H9 (cell line): ENCODE measurements around the gene SPEG. TPM values are rescaled to one million over a fixed set of nuclear protein-coding genes. Genes with fewer than 3 reads are reported as not detected.

Source experiments
- DNase-seq: peaks from one replicate; pipeline ENCODE4 v3.0.0-alpha.2; 2017
- H2AFZ ChIP-seq: one replicate; pipeline ENCODE4 v1.6.1; 2013; ENCODE audit warnings: mild to moderate bottlenecking, low read length, control low read depth, moderate library complexity
- H2AK5ac ChIP-seq: 2 replicates; pipeline ENCODE4 v1.6.1; 2013; ENCODE audit warnings: low read length, control low read depth, mixed read lengths; ENCODE audit not compliant: insufficient read length
- H2BK120ac ChIP-seq: one replicate; pipeline ENCODE4 v1.6.1; 2013; ENCODE audit warnings: low read depth, mild to moderate bottlenecking, low read length, control low read depth, inconsistent platforms; ENCODE audit not compliant: poor library complexity, severe bottlenecking
- H2BK12ac ChIP-seq: 2 replicates; pipeline ENCODE4 v1.6.1; 2013; ENCODE audit warnings: low read length, control low read depth, mixed read lengths, low read depth; ENCODE audit not compliant: insufficient read length
- H2BK15ac ChIP-seq: 2 replicates; pipeline ENCODE4 v1.6.1; 2013; ENCODE audit warnings: low read depth, low read length, control low read depth
- H2BK20ac ChIP-seq: one replicate; pipeline ENCODE4 v1.6.1; 2013; ENCODE audit warnings: low read depth, mild to moderate bottlenecking, low read length, control low read depth, inconsistent platforms; ENCODE audit not compliant: poor library complexity, severe bottlenecking
- H2BK5ac ChIP-seq: 2 replicates; pipeline ENCODE4 v1.6.1; 2013; ENCODE audit warnings: low read length, control low read depth, mixed read lengths; ENCODE audit not compliant: insufficient read length
- H3K14ac ChIP-seq: 2 replicates; pipeline ENCODE4 v1.6.1; 2013; ENCODE audit warnings: low read length, control low read depth; ENCODE audit not compliant: insufficient read depth
- H3K18ac ChIP-seq: 2 replicates; pipeline ENCODE4 v1.6.1; 2013; ENCODE audit warnings: low read depth, mild to moderate bottlenecking, mixed read lengths, low read length, control low read depth; ENCODE audit not compliant: insufficient read length
- H3K23ac ChIP-seq: 2 replicates; pipeline ENCODE4 v1.6.1; 2013; ENCODE audit warnings: low read length, control low read depth, mixed read lengths, low read depth; ENCODE audit not compliant: insufficient read length
- H3K23me2 ChIP-seq: 2 replicates; pipeline ENCODE4 v1.6.1; 2013; ENCODE audit warnings: low read depth, mild to moderate bottlenecking, mixed read lengths, low read length, control low read depth; ENCODE audit not compliant: insufficient read length, poor library complexity, severe bottlenecking
- H3K27ac ChIP-seq: 2 replicates; pipeline ENCODE4 v1.5.1; 2013; ENCODE audit warnings: low read length, control low read depth, mixed read lengths, low read depth; ENCODE audit not compliant: insufficient read length
- H3K27me3 ChIP-seq: 2 replicates; pipeline ENCODE4 v1.6.1; 2013; ENCODE audit warnings: low read length, control low read depth, inconsistent platforms; ENCODE audit not compliant: insufficient read depth
- H3K4ac ChIP-seq: 2 replicates; pipeline ENCODE4 v1.6.1; 2013; ENCODE audit warnings: low read depth, mild to moderate bottlenecking, control low read depth, inconsistent platforms, low read length, moderate library complexity
- H3K4me1 ChIP-seq: 2 replicates; pipeline ENCODE4 v1.6.1; 2013; ENCODE audit warnings: low read length, control low read depth, inconsistent platforms; ENCODE audit not compliant: insufficient read depth
- H3K4me2 ChIP-seq: 2 replicates; pipeline ENCODE4 v1.6.1; 2013; ENCODE audit warnings: low read length, control low read depth, mixed read lengths; ENCODE audit not compliant: insufficient read length, insufficient read depth
- H3K56ac ChIP-seq: 2 replicates; pipeline ENCODE4 v1.6.1; 2013; ENCODE audit warnings: low read depth, mild to moderate bottlenecking, mixed read lengths, low read length, control low read depth; ENCODE audit not compliant: insufficient read length
- H3K79me1 ChIP-seq: 2 replicates; pipeline ENCODE4 v1.6.1; 2013; ENCODE audit warnings: low read depth, mild to moderate bottlenecking, moderate library complexity, low read length, control low read depth, inconsistent platforms; ENCODE audit not compliant: insufficient read depth, poor library complexity, severe bottlenecking
- H3K79me2 ChIP-seq: 2 replicates; pipeline ENCODE4 v1.6.1; 2013; ENCODE audit warnings: low read length, control low read depth, inconsistent platforms; ENCODE audit not compliant: insufficient read depth
- H3K9ac ChIP-seq: 2 replicates; pipeline ENCODE4 v1.6.1; 2013; ENCODE audit warnings: low read length, control low read depth, mixed read lengths; ENCODE audit not compliant: insufficient read length; ENCODE audit errors: extremely low read depth
- H3K9me3 ChIP-seq: one replicate; pipeline ENCODE4 v1.6.1; 2013; ENCODE audit warnings: low read depth, low read length, inconsistent platforms; ENCODE audit not compliant: control insufficient read depth
- H3T11ph ChIP-seq: one replicate; pipeline ENCODE4 v1.6.1; 2013; ENCODE audit warnings: mild to moderate bottlenecking, low read length, control low read depth, inconsistent platforms
- H4K20me1 ChIP-seq: one replicate; pipeline ENCODE4 v1.6.1; 2013; ENCODE audit not compliant: control insufficient read depth, insufficient read length, insufficient read depth
- H4K5ac ChIP-seq: 2 replicates; pipeline ENCODE4 v1.6.1; 2013; ENCODE audit warnings: low read depth, mild to moderate bottlenecking, mixed read lengths, low read length, control low read depth; ENCODE audit not compliant: insufficient read length
- H4K8ac ChIP-seq: replicated peaks from 2 replicates; pipeline ENCODE4 v1.6.1; 2013; ENCODE audit warnings: low read length, control low read depth, mixed read lengths, low read depth; ENCODE audit not compliant: insufficient read length
- H4K91ac ChIP-seq: 2 replicates; pipeline ENCODE4 v1.6.1; 2013; ENCODE audit warnings: low read depth, mild to moderate bottlenecking, moderate library complexity, mixed read lengths, low read length, control low read depth; ENCODE audit not compliant: insufficient read length
- H3K27ac Mint-ChIP-seq, 3 experiments: 2 replicates in 2 of 3; 3 replicates in 1 of 3; pipeline ENCODE4 v1.8.0; 2020 to 2021; ENCODE audit warnings: mixed read lengths in 3 of 3, mild to moderate bottlenecking in 1 of 3, moderate library complexity in 1 of 3
- H3K27me3 Mint-ChIP-seq: 2 replicates; pipeline ENCODE4 v1.8.0; 2021; ENCODE audit warnings: low read depth, mild to moderate bottlenecking, moderate library complexity, mixed read lengths
- H3K36me3 Mint-ChIP-seq, 3 experiments: 2 replicates in 2 of 3; 3 replicates in 1 of 3; pipeline ENCODE4 v1.8.0; 2020 to 2021; ENCODE audit warnings: low read depth in 3 of 3, mixed read lengths in 3 of 3; ENCODE audit not compliant: insufficient read depth in 1 of 3
- H3K4me1 Mint-ChIP-seq, 2 experiments: 2 replicates each; pipeline ENCODE4 v1.8.0; 2020; ENCODE audit warnings: mixed read lengths in 2 of 2
- H3K4me3 Mint-ChIP-seq, 2 experiments: 2 replicates in 1 of 2; 3 replicates in 1 of 2; pipeline ENCODE4 v1.8.0; 2020 to 2021; ENCODE audit warnings: mild to moderate bottlenecking in 2 of 2, mixed read lengths in 2 of 2, moderate library complexity in 1 of 2
- H3K9me3 Mint-ChIP-seq, 2 experiments: 2 replicates in 1 of 2; 3 replicates in 1 of 2; pipeline ENCODE4 v1.8.0; 2020; ENCODE audit warnings: mild to moderate bottlenecking in 2 of 2, mixed read lengths in 2 of 2, moderate library complexity in 1 of 2
- CTCF ChIP-seq: fragments of 200-600 bp; sonication (generic); conservative IDR thresholded peaks from 3 replicates; pipeline ENCODE4 v1.8.0; 2021; ENCODE audit warnings: antibody characterized with exemption, mild to moderate bottlenecking
- WGBS: extraction: QIAGEN DNeasy Blood & Tissue Kit; methylation state at CpG from one replicate; pipeline ENCODE4 v1.1.7; 2013; ENCODE audit warnings: missing lambda C conversion rate, low lambda C conversion rate, mixed read lengths; ENCODE audit not compliant: insufficient read length; ENCODE audit errors: extremely low coverage; 5-methylcytosine and 5-hydroxymethylcytosine counted together
- total RNA-seq: library from RNA; stranded (reverse); gene quantifications from 2 replicates; pipeline ENCODE4 v1.2.1, GENCODE V29; 2021

Gene SPEG
- total RNA-seq, 1 experiment from 2014 or later: 23.7 TPM

- H3K36me3 Mint-ChIP-seq: peaks cover 3 to 4% (median 4%) of the 10 kb centered on the region in 3 experiments; a peak in 4 of 7 replicates
- WGBS: no CpG with 5 or more reads among the region's 15 CpGs
- no peak overlapping the region for H2BK5ac ChIP-seq
Observed at GRCh38 chr2:219477815-219478214, 43.2 kb downstream of the SPEG start.

More at GRCh38 chr2:219477815-219478214, 43.2 kb downstream of the SPEG start:
- no peak overlapping the region for H3K56ac ChIP-seq
- no peaks in the 10 kb centered on the region for H3K79me2 ChIP-seq
- TF ChIP-seq CTCF: no peak
- no peaks in the 10 kb centered on the region for H4K20me1 ChIP-seq
- no peak overlapping the region for H2AK5ac ChIP-seq
- peaks cover 2% of the 10 kb centered on the region for H3K23me2 ChIP-seq
- H3K4me1 Mint-ChIP-seq: peaks cover 19 to 25% of the 10 kb centered on the region in 2 experiments
- H4K5ac ChIP-seq: no peak overlapping the region
- no peak overlapping the region for H3K18ac ChIP-seq
- H3K27ac ChIP-seq: no peak overlapping the region
- H3K9me3 Mint-ChIP-seq: no peaks in the 10 kb centered on the region; a peak in 1 of 5 replicates
- no peak overlapping the region for H2BK15ac ChIP-seq
- no peaks in the 10 kb centered on the region for H3K27me3 ChIP-seq
- H3T11ph ChIP-seq: no peak overlapping the region
- no peak overlapping the region for H3K4me2 ChIP-seq
- H3K4me3 Mint-ChIP-seq: no peak overlapping the region; a peak in 1 of 5 replicates
- H3K9me3 ChIP-seq: no peaks in the 10 kb centered on the region
- H3K4me1 ChIP-seq: no peaks in the 10 kb centered on the region
- no peak overlapping the region for H2BK20ac ChIP-seq
- no peak overlapping the region for H3K23ac ChIP-seq
- DNase-seq: no peak
- H2BK120ac ChIP-seq: no peak overlapping the region
- H3K79me1 ChIP-seq: no peaks in the 10 kb centered on the region
- H3K9ac ChIP-seq: no peak overlapping the region
- H2AFZ ChIP-seq: no peak overlapping the region
- H3K27me3 Mint-ChIP-seq: peaks cover 14% of the 10 kb centered on the region
- H3K27ac Mint-ChIP-seq: no peak overlapping the region
- no peak overlapping the region for H4K91ac ChIP-seq
- no peak overlapping the region for H2BK12ac ChIP-seq
- no peak overlapping the region for H3K4ac ChIP-seq
- no peak overlapping the region for H4K8ac ChIP-seq
- no peak overlapping the region for H3K14ac ChIP-seq
